G401 (cell line): ENCODE measurements around the gene SPON1. TPM values are rescaled to one million over a fixed set of nuclear protein-coding genes. Genes with fewer than 3 reads are reported as not detected.
"Not testable (repeated sequence)": the region's sequence is repeated elsewhere in the genome, so short reads cannot be mapped to it uniquely, and the experiment has no call there.

Source experiments
- DNase-seq: peaks from one replicate; pipeline ENCODE4 v3.0.0-alpha.2; 2015; ENCODE audit warnings: low spot score
- in situ Hi-C: cut with HindIII; loops from 2 replicates; pipeline ENCODE4 v1.10.0; 2016; ENCODE audit warnings: low sequenced_read_pairs, mixed read lengths
- total RNA-seq: library from RNA; depleted of rRNA; stranded (reverse); fragments of >200 nt; shearing (Covaris generic); gene quantifications from 2 replicates; pipeline ENCODE4 v1.2.3, GENCODE V29; 2014; rRNA removed

SPON1 gene
- not detected in 2 replicates for total RNA-seq

GRCh38 chr11:13962562-13963168 lies at the start of gene SPON1:
Gene SPON1, plus strand, starts transcription at chr11:13962723. Its CDS starts 182 bp downstream, at chr11:13962905.
- peak; percentile 54 for DNase-seq
- in situ Hi-C loops = no loop called here

- DNase-seq = no peak
- in situ Hi-C loops = no loop called here
These were observed 45.3 kb upstream of the SPON1 start for GRCh38 chr11:13917264-13917663.

- no peak for DNase-seq
- in situ Hi-C loops = no loop called here
These were observed 44.6 kb upstream of the SPON1 start for GRCh38 chr11:13917904-13918303.

- no peak for DNase-seq
- in situ Hi-C loops = no loop called here
These were observed 41.8 kb upstream of the SPON1 start for GRCh38 chr11:13920756-13921155.

- in situ Hi-C loops = no loop called here
- peak; percentile 50 for DNase-seq
These were observed 41.0 kb upstream of the SPON1 start for GRCh38 chr11:13921545-13921944.

GRCh38 chr11:13923182-13923581 lies 39.3 kb upstream of the SPON1 start:
- in situ Hi-C loops = no loop called here
- DNase-seq = no peak

GRCh38 chr11:13923716-13924650 lies 38.5 kb upstream of the SPON1 start:
- DNase-seq = no peak
- in situ Hi-C loops = no loop called here

GRCh38 chr11:13924801-13925327 lies 37.7 kb upstream of the SPON1 start:
- in situ Hi-C loops = no loop called here
- no peak for DNase-seq

- DNase-seq, in situ Hi-C loops: not testable (repeated sequence)
These were observed 36.2 kb upstream of the SPON1 start for GRCh38 chr11:13926366-13926765.

GRCh38 chr11:13926981-13927380 lies 35.5 kb upstream of the SPON1 start:
- no peak for DNase-seq
- in situ Hi-C loops = no loop called here

- in situ Hi-C loops = no loop called here
- no peak for DNase-seq
These were observed 35.0 kb upstream of the SPON1 start for GRCh38 chr11:13927481-13927880.

- DNase-seq = no peak
- in situ Hi-C loops = no loop called here
These were observed 33.8 kb upstream of the SPON1 start for GRCh38 chr11:13928566-13929251.

- peak; percentile 44 for DNase-seq
- in situ Hi-C loops = no loop called here
These were observed 33.1 kb upstream of the SPON1 start for GRCh38 chr11:13929395-13929891.

- in situ Hi-C loops = no loop called here
- no peak for DNase-seq
These were observed 31.2 kb upstream of the SPON1 start for GRCh38 chr11:13931356-13931755.

GRCh38 chr11:13937154-13937553 lies 25.4 kb upstream of the SPON1 start:
- in situ Hi-C loops, DNase-seq: not testable (repeated sequence)

- in situ Hi-C loops = not testable (repeated sequence)
These were observed 23.7 kb upstream of the SPON1 start for GRCh38 chr11:13938829-13939228.

GRCh38 chr11:13939961-13940906 lies 22.3 kb upstream of the SPON1 start:
- DNase-seq = no peak
- in situ Hi-C loops = no loop called here

More at GRCh38 chr11:13938829-13939228, 23.7 kb upstream of the SPON1 start:
- DNase-seq = not testable (repeated sequence)

- DNase-seq = no peak
- in situ Hi-C loops = no loop called here
These were observed 21.6 kb upstream of the SPON1 start for GRCh38 chr11:13940907-13941256.
